AG04449 (cell line): ENCODE results near the gene GANC.

Experiments
- CTCF ChIA-PET: fragments of 350-600 bp; formaldehyde crosslinking; extraction: SDS; loops from one replicate; lab custom pipeline; 2021; ENCODE audit warnings: antibody characterized with exemption; lab: Yijun Ruan, JAX
- POLR2A ChIA-PET: fragments of 400-600, 350-600 bp; formaldehyde crosslinking; extraction: SDS; loops from one replicate; lab custom pipeline; 2020; ENCODE audit warnings: antibody characterized with exemption, inconsistent platforms; lab: Yijun Ruan, JAX
- DNase-seq: peaks from one replicate; pipeline ENCODE4 v3.0.0-alpha.2; 2010; ENCODE audit warnings: low read depth, low spot score
- H3K4me3 ChIP-seq: 2 replicates; pipeline ENCODE4 v1.5.1; 2011; ENCODE audit warnings: low read depth, mild to moderate bottlenecking, control low read depth, low read length
- TF ChIP-seq, protein P1 (sequence below): IDR thresholded peaks from one replicate; pipeline ENCODE4 v1.5.1; 2011; ENCODE audit warnings: mild to moderate bottlenecking, moderate library complexity, low read length, control low read depth, inconsistent platforms; ENCODE audit not compliant: insufficient read depth; ENCODE audit errors: missing control alignments

Gene GANC

GRCh38 chr15:42403389-42403788, 130.4 kb downstream of the GANC start:
- TF ChIP-seq, protein P1, sequence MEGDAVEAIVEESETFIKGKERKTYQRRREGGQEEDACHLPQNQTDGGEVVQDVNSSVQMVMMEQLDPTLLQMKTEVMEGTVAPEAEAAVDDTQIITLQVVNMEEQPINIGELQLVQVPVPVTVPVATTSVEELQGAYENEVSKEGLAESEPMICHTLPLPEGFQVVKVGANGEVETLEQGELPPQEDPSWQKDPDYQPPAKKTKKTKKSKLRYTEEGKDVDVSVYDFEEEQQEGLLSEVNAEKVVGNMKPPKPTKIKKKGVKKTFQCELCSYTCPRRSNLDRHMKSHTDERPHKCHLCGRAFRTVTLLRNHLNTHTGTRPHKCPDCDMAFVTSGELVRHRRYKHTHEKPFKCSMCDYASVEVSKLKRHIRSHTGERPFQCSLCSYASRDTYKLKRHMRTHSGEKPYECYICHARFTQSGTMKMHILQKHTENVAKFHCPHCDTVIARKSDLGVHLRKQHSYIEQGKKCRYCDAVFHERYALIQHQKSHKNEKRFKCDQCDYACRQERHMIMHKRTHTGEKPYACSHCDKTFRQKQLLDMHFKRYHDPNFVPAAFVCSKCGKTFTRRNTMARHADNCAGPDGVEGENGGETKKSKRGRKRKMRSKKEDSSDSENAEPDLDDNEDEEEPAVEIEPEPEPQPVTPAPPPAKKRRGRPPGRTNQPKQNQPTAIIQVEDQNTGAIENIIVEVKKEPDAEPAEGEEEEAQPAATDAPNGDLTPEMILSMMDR, result no peak
- ChIA-PET CTCF (interaction anchor here (8.0 kb wide), 1 partner anchor 17 kb away, joined by 58 read pairs; no protein-coding TSS in a partner anchor), POLR2A (interaction anchor here (0.8 kb wide), 1 partner anchor 64 kb away, joined by 3 read pairs; no protein-coding TSS in a partner anchor)
- no peak overlapping the region for H3K4me3 ChIP-seq
- no peak for DNase-seq

GRCh38 chr15:42404461-42405235, 131.6 kb downstream of the GANC start:
- ChIA-PET CTCF (interaction anchor here (1.4 kb wide), 1 partner anchor 19 kb away, joined by 4 read pairs; no protein-coding TSS in a partner anchor), POLR2A (no interaction called here)
- TF ChIP-seq, protein P1, result no peak
- no peak for DNase-seq
- H3K4me3 ChIP-seq, result no peak overlapping the region

DNA sequence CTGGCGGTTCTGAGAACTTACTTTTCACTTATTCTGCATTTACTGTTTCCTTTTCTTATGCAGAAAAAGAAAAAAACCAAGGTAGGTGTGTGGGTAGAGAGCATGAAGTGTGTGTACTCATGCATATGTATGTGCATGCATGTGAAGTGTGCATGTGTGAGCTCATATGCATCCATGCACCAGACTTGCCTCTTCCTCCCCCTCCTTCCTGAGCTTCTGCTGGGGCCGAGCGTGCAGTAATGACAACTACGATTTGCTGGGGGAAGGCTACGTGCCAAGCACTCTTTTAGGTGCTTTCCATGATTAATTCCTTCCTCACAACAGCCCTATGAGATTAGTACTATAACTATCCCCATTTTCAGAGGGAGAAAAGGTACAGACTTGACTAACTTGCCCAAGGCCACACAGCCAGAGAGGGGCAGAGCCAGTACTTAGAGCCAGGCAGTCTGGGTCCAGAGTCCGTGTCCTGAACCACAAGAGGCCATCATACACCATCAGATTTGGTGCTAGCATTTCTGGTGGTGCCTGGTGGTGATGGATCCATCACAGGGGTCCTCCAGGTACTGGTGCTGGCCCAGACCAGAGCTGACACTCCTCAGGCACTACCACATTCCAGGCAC, 133.0 kb downstream of the GANC start:
- POLR2A ChIA-PET, result no interaction called here
- TF ChIP-seq, protein P1, result no peak
- H3K4me3 ChIP-seq, result no peak overlapping the region
- no peak for DNase-seq
- CTCF ChIA-PET, result interaction anchor here (0.7 kb wide), 1 partner anchor 66 kb away, joined by 3 read pairs; no protein-coding TSS in a partner anchor
